ENCODE data around the gene NUP54.

Gene NUP54

DNA sequence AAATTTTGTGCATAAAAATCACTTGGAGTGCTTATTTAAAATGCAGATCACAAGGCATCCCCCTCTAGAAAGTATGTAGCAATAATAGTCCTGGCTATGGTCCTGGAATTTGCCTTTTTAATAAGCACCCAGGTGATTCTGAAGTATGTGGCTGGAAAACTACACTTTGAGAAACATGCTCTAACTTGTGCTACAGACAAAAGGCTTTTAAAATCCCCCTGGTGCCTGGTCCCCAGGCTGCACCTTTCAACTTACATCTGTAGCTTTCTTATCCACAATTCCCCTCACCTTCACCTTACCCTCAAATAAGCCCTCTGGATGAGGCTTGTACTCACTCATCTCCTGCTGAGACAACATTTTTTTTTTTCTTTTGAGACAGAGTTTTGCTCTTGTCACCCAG is 52.6 kb downstream of the NUP54 start:
- no peak for DNase-seq (ENCODE audit: low read depth)

DNA sequence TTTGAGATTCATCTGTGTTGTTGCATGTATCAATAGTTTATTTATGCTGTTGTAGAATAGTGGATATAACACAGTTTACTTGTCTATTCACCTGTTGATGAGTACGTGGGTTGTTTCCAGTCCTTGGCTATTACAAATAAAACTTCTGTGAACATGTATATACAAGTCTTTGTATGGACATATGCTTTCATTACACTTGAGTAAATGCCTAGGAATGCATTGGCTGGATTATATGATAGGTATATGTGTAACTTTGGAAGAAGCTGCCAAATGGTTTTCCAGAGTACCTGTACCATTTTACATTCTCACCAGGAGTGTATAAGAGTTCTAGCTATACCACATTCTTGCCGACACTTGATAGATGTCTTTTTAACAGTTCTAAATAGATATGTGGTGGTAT is 57.1 kb downstream of the NUP54 start:
- TF ChIP-seq MAX (IDR thresholded peaks at IDR 0.05; ENCODE audit: low read depth, low read length): no peak
- TF ChIP-seq MYC (IDR thresholded peaks at IDR 0.05; ENCODE audit: low read depth, low read length): no peak
- TF ChIP-seq CTCF (IDR thresholded peaks at IDR 0.05; ENCODE audit: low read depth, low read length): no peak
- TF ChIP-seq POLR2A (IDR thresholded peaks at IDR 0.05; ENCODE audit: extremely low read depth, insufficient read length): no peak
- H3K4me3 ChIP-seq (ENCODE audit: low read depth, low read length): no peak overlapping the region
- DNase-seq (ENCODE audit: low read depth): no peak

More for the DNA sequence above, 52.6 kb downstream of the NUP54 start:
- TF ChIP-seq MAX (IDR thresholded peaks at IDR 0.05; ENCODE audit: low read depth, low read length) (no peak), MYC (IDR thresholded peaks at IDR 0.05; ENCODE audit: low read depth, low read length) (no peak), POLR2A (IDR thresholded peaks at IDR 0.05; ENCODE audit: extremely low read depth, insufficient read length) (no peak), CTCF (IDR thresholded peaks at IDR 0.05; ENCODE audit: low read depth, low read length) (no peak)
- no peak overlapping the region for H3K4me3 ChIP-seq (ENCODE audit: low read depth, low read length)

GRCh38 chr4:76090241-76090691 is 57.9 kb downstream of the NUP54 start:
- no peak overlapping the region for H3K4me3 ChIP-seq (ENCODE audit: low read depth, low read length)
- TF ChIP-seq CTCF (IDR thresholded peaks at IDR 0.05; ENCODE audit: low read depth, low read length): no peak
- no peak for TF ChIP-seq POLR2A (IDR thresholded peaks at IDR 0.05; ENCODE audit: extremely low read depth, insufficient read length)
- no peak for TF ChIP-seq MYC (IDR thresholded peaks at IDR 0.05; ENCODE audit: low read depth, low read length)
- TF ChIP-seq MAX (IDR thresholded peaks at IDR 0.05; ENCODE audit: low read depth, low read length): peak; percentile 46; the same call in 1 of the 2 replicates
- DNase-seq (ENCODE audit: low read depth): peak; percentile 95

GRCh38 chr4:76088719-76089118 is 59.5 kb downstream of the NUP54 start:
- DNase-seq (ENCODE audit: low read depth): no peak
- H3K4me3 ChIP-seq (ENCODE audit: low read depth, low read length): no peak overlapping the region
- TF ChIP-seq CTCF (IDR thresholded peaks at IDR 0.05; ENCODE audit: low read depth, low read length) (no peak), MYC (IDR thresholded peaks at IDR 0.05; ENCODE audit: low read depth, low read length) (no peak), MAX (IDR thresholded peaks at IDR 0.05; ENCODE audit: low read depth, low read length) (no peak), POLR2A (IDR thresholded peaks at IDR 0.05; ENCODE audit: extremely low read depth, insufficient read length) (no peak)

DNA sequence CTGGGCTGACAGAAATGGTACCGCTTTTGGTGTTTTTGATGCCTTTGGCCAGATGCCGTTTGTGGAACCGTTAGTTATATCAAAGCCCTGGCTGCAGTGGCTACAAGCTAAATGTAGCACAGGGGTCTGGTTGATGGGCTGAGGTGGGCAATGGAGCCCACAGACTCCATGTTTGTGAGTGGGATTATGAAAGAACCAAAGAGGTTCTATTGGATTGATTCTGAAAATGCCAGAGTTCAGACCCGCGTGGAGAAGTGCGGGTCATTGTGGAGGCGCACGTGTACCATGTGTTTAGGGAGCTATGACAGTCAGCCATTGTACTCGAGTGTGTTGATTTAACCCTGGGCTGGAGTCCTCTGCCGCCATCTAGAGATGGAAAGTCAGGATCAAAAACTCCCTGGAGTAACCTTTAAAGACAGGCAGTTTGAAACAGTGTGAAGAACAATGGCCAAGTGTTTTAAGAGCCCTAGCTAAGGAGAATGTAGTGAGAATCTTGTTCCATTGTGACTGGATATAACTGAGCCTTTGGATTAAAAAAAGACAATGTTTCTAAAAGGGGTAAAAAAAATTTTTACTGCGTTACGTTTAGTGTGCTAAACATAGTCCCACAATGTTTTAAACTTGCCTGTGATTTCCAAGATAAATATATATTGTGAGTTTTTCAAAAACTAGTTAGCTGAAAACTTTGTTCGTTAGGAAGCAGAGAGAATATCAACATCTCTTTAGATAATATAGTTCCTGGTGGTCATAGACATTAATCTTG is 61.0 kb downstream of the NUP54 start:
- no peak overlapping the region for H3K4me3 ChIP-seq (ENCODE audit: low read depth, low read length)
- TF ChIP-seq POLR2A (IDR thresholded peaks at IDR 0.05; ENCODE audit: extremely low read depth, insufficient read length) (no peak), MYC (IDR thresholded peaks at IDR 0.05; ENCODE audit: low read depth, low read length) (peak; percentile 93), CTCF (IDR thresholded peaks at IDR 0.05; ENCODE audit: low read depth, low read length) (peak; percentile 72), MAX (IDR thresholded peaks at IDR 0.05; ENCODE audit: low read depth, low read length) (peak; percentile 96)
- peak; percentile 81 for DNase-seq (ENCODE audit: low read depth)

Data from NB4 (cell line).